HG02588 (cell line): Measurements from ENCODE around the gene SCPEP1.
A peak's percentile ranks its signal among the peaks of the same experiment; 100 is the strongest.

Experiments
- ATAC-seq: cut with Tn5 transposase; IDR thresholded peaks from one replicate; pipeline ENCODE4 v1.9.1; 2021; ENCODE audit warnings: mild to moderate bottlenecking, moderate library complexity; ENCODE audit not compliant: unreplicated experiment

The SCPEP1 gene

GRCh38 chr17:57034807-57035754 lies 57.1 kb downstream of the SCPEP1 start:
- ATAC-seq = no peak

DNA sequence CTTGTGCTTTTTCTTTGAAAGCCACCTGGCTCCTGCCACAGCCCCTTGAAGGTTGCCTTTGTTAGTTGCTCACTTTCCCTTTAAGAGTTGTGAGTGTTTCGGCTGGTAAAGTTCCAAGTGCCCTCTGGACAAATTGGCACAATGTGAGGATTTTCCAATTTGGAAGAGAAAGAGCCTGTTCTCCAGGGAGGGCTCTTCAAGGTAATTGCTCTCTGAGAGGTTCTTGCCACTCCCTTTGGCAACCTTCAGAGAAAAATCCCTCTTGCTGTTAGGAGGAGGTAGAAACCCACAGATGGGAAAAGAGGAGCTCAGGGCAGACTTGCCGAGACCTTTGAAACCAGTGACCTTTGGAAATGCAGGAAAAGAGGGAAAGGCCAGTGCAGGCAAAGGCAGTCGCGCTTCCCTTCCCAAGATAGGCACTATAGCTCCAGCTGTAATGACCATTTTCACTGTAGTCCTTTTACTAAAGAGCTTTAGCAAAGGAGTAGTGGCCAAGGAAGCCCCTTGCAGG lies 58.1 kb downstream of the SCPEP1 start:
- no peak for ATAC-seq

GRCh38 chr17:57037411-57037810 lies 59.5 kb downstream of the SCPEP1 start:
- ATAC-seq = no peak

DNA sequence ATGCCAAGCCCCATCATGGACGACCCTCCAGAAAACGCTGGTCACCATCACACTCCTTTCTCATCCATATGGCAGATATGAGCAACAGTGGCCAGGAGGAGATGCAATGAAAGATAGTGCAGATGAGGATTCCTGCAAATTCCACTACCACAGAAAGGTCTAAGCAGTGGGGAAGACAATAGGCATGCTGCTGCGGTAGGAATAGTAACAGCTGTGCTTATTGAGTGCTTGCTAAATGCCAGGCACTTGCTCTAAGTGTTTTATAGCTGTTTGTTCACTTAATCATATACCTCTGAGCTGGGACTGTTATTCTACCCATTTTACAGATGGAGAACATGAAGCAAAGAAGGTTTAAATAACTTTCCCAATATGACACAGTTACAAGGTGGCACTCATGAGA lies 60.6 kb downstream of the SCPEP1 start:
- no peak for ATAC-seq

GRCh38 chr17:57040571-57040970 lies 62.6 kb downstream of the SCPEP1 start:
- no peak for ATAC-seq

DNA sequence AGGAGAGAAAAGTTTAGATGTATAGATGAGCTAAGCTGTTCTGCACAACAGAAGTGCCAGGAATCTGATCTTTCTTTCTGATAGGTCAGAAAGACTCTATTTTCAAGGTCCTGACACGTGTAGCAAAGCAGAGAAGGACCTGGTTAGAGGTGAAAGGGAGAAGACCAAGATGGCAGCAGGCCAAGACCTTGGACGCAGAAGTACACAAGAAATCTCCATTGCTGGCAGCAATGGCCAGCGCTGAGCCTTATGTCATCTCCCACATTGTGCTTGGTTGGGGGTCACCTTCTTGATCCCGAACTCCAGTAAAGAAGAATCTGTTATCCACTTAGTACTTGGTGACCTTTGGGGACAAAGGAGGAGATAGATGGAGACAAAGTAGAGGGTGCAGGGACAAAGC lies 65.3 kb downstream of the SCPEP1 start:
- no peak for ATAC-seq

DNA sequence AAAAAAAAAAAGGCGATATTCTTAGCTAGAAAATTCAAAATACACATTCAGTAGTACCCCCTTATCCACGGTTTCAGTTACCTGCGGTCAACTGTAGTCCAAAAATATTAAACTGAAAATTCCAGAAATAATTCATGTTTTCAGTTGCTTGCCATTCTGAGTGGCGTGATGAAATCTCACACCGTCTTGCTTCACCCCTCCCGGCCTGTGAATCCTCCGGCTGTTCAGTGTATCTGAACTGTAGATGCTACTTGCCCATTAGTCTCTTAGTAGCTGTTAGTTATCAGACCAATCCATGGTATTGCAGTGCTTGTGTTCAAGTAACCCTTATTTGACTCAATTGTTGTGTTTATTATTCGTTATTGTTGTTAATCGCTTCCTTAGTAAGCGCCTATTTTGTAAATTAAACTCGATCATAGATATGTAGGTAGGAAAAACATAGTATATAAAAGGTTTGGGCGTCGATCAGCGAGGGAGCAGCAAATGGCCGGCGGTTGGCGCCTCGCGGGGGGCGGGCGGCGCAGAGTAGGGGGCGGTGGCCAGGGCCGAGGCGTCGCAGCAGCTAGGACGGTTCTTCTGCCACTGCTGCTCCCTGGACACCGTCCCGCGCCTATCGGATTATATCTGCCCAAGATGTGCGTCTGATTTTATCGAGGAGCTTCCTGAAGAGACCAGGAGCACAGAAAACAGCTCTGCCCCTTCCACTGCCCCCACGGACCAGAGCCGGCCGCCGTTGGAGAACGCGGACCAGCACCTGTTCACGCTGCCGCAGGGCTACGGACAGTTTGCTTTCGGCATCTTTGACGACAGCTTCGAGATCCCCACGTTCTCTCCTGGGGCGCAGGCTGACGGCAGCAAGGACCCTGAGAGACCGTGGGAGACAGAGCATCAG lies 67.3 kb downstream of the SCPEP1 start:
- no peak for ATAC-seq

GRCh38 chr17:57045868-57046704 lies 68.2 kb downstream of the SCPEP1 start:
- peak; percentile 73 for ATAC-seq

DNA sequence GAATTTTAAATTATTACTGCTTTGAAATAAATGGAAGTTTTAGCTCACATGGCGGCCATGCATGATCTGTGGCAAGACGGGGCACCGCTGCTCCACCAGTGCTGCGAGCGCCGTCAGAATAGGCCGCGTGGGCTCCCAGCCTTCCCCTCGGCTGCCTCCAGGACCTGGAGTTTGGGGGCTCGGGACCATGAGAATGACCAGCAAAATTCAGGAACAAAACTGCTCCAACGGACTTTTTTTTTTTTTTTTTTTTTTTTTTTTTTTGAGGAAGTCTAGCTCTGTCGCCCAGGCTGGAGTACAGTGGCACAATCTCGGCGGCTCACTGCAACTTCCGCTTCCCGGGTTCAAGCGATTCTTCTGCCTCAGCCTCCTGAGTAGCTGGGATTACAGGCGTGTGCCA lies 68.8 kb downstream of the SCPEP1 start:
- peak; percentile 10 for ATAC-seq

DNA sequence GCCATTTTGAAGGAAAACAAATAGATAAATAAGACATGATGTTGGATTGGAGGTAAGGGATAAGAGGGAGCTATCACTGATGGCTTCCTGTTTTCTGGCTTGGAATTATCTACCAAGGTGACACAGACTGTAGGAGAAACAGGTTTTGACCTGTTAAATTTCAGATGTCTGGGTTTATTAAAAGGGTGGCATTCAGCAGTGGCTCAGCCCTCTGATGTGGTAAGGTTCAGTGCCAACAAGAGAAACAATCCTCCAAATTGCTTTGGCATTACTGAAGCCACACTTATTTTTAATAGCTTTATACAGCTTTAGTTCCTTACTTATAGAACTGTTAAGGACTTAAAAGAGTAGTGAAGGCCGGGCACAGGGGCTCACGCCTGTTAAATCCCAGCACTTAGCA lies 70.2 kb downstream of the SCPEP1 start:
- no peak for ATAC-seq

- no peak for ATAC-seq
Observed at GRCh38 chr17:57050306-57050705, 72.4 kb downstream of the SCPEP1 start.

GRCh38 chr17:57051886-57052361 lies 74.0 kb downstream of the SCPEP1 start:
- ATAC-seq = no peak
